Measurements from ENCODE around the gene KCNK13.
A peak's percentile ranks its signal among the peaks of the same experiment; 100 is the strongest.
"Not testable (repeated sequence)": the region's sequence is repeated elsewhere in the genome, so short reads cannot be mapped to it uniquely, and the experiment has no call there.

KCNK13 gene

DNA sequence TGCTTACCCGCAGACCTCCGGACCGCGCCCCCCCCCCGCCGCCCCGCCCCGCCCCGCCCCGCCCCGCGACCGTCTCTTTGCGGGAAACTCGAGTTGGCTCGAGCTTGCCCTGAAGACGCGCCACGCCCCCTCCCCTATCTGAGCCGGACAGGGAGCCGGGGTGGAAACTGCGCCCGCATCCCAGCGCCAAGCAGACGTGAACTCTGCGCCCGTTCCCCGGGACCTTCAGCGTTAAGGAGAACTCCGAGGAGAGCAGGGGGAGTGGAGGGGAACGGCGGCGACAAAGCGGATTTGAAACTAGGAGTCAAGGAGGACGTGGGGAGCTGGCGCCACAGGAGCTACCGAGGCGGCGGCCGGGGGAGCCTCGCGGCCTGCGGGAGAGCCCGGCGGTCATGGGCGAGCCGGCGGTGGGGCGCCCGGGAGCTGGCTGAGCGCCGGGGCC is at the start of gene KCNK13:
Gene KCNK13, plus strand, starts transcription at position 310 of the 442 bp plus-strand sequence. CDS start 212 bp downstream, outside the sequence.
- no peak for DNase-seq (ENCODE audit: extremely low spot score, insufficient read length, low read depth)
- FAIRE-seq, result no peak

DNA sequence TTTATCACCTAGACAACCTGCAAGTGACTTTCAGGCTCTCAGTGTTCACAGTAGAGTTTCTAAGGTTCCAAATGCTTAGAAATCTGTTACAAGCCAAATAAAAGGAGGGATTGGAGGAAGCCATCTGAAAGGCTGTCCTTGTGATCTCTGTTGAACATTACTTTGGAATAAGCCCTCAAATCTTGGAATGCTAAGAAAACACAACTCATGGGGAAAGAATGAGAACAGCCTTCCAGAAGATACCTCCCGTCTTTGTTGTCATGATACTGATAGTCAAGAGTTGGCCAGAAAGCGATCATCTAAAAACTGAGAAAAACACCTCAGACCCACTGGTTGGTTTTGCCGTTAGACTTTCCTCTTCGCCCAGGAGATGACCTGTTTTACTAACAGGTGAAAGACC is 44.4 kb upstream of the KCNK13 start:
- DNase-seq (ENCODE audit: extremely low spot score, insufficient read length, low read depth) (no peak), FAIRE-seq (no peak)

DNA sequence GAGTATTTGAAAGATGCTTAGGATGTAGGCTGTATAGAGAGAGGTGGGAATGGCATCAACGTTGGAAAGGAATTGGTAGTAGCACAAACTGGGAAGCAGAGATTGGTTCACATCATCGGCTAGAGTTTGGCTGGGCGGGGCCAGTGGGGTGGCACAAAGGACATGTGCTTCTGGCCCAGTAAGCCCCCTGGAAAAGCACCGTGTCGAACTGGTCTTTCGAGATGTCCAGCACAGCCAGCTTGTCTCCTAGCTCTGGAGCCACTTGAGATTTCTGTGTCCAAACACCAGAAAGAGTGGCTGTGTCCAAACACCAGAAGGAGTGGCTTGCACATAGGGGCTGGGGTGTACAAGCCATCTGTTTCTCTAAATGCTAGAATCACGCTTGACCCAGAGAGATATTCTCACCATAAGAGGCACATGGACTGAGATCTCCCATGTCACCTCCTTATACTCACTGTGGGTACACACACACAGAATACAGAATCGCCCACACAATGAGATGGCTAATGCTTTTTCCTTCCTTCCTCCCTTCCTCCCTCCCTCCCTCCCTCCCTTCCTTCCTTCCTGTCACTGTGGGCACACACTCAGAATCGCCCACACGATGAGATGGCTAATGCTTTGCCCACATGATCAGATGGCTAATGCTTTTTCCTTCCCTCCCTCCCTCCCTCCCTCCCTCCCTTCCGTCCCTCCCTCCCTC is 41.8 kb upstream of the KCNK13 start:
- DNase-seq (ENCODE audit: extremely low spot score, insufficient read length, low read depth), result no peak
- no peak for FAIRE-seq

DNA sequence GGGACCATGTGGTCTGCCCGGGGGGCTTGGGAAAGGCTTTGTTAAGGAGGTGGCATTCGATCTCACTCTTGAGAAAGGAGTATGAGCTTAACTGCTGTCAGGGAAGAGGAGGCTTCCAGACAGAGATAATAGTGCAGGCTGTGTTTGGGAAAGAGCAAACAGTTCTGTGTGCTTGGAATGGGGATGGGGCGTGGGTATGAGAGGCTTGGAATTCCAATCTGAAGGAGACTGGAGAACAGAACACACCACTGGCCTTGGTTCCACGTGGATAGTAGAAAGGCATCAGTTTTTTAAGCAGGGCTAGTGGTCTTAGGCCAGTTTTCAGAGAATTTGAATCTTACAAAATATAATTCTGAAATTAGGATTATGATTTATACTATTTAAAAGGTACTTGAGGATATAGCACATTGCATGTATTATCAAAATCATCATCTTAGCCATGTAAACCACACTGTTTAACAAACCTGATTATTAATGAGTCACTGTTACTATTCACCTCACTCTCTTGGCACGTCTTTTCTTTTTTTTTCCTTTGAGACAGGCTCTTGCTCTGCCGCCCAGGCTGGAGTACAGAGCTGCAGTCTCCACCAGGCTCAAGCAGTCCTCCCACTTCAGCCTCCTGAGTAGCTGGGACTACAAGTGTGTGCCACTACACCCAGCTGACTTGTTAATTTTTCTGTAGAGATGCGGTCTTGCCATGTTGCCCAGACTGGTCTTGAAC is 38.5 kb upstream of the KCNK13 start:
- DNase-seq (ENCODE audit: extremely low spot score, insufficient read length, low read depth) (no peak), FAIRE-seq (no peak)

DNA sequence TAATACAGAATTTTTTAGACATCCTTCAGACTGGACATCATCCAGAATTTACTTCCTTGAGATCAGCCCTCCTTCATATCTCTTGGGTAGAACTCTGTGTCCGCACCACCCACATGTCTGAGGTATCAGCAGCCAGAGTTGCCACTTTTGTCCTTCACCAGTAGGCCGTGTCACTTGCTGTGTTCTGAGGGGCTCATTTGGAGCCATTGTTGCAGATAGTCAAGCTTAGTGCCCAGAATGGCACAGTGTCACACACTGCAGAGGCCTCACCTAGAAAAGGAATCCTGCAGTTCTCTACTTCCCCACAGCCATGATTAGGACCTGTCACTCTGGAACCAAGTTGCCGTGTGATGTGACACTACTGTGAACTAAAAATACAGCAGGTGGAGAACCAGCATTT is 36.9 kb upstream of the KCNK13 start:
- FAIRE-seq (no peak), DNase-seq (ENCODE audit: extremely low spot score, insufficient read length, low read depth) (no peak)

- DNase-seq (ENCODE audit: extremely low spot score, insufficient read length, low read depth); FAIRE-seq: not testable (repeated sequence)
Measured at GRCh38 chr14:90026608-90027007, 35.2 kb upstream of the KCNK13 start.

- FAIRE-seq, result no peak
- DNase-seq (ENCODE audit: extremely low spot score, insufficient read length, low read depth), result no peak
Measured at GRCh38 chr14:90027842-90028241, 34.0 kb upstream of the KCNK13 start.

- DNase-seq (ENCODE audit: extremely low spot score, insufficient read length, low read depth) (no peak), FAIRE-seq (no peak)
Measured at GRCh38 chr14:90034156-90034555, 27.6 kb upstream of the KCNK13 start.

DNA sequence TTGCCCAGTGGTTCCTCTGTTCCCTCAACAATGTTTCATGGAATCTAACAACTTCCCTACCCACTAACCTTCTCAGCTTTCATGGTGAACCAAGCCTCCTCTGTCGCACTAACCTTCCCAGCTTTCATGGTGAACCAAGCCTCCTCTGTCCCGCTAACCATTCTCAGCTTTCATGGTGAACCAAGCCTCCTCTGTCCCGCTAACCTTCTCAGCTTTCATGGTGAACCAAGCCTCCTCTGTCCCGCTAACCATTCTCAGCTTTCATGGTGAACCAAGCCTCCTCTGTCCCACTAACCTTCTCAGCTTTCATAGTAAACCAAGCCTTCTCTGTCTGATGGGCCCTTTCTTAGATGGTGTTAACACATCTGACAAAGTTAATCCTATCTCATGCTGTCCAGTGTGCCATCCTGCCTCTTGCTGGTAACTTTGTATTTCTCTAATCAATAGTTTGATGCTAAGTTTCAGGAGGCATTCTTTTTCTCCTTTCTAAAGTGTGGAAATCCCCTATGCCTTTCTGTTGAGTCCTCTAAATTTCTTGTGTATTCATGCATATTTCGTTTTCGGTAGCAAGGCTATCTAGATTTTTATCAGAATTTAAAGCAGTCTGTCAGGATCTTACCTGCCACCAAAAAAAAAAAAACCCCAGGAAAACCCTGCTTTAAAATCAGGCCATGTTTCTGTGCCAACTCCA is 26.8 kb upstream of the KCNK13 start:
- DNase-seq (ENCODE audit: extremely low spot score, insufficient read length, low read depth) (no peak), FAIRE-seq (no peak)

DNA sequence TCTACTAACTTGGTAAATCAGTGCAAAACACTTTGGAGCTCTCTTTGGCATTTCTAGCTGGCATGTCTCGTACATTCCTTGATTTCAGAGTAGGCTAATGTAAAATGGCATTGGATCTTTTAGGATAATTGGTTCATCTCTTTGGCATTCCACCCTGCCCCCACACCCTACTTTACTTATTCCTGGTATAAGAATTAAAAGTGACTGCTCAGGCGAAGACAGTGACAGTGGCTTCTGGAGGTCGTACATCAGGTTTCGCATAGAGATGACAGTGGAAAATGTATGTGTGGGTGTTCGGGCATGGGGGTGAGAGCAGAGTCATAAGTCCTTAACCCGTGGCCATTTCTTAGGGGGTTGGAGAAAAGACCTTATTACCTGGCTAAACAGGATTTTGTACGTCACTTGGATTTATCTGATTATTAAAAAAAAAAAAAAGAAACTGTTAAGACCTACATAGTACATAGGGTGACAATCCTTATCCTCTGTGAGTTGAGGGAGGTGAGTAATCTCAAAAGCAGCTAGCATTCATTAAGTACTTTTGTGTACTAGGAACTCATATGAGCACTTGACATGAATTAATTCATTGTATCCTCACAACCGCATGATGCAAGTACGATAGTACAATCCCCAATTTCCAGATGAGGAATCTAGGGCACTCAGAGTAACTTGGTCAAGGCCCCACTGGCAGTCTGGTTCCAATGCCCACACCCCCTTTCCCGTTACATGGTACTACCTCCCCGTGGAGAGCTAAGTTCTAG is 22.4 kb upstream of the KCNK13 start:
- no peak for DNase-seq (ENCODE audit: extremely low spot score, insufficient read length, low read depth)
- FAIRE-seq, result no peak

DNA sequence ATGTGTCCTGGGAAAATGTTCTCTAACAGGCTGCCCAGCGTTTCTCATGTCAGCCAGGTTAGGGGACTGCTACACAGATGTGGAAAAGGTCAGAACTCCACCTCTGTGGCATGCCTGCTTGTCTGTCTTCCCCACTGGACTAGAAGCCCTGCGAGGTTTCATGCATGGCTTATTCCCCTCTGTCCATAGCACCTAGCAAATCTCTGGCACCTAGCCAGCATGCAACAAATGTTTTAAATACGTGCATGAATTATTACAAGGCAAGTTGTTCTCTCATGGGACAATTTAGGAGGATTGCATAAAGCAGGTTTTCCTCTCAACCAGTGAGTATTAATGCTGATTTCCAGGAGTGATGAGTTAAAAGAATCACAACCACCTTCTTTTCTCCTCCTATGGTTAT is 21.4 kb upstream of the KCNK13 start:
- DNase-seq (ENCODE audit: extremely low spot score, insufficient read length, low read depth) (no peak), FAIRE-seq (no peak)

DNA sequence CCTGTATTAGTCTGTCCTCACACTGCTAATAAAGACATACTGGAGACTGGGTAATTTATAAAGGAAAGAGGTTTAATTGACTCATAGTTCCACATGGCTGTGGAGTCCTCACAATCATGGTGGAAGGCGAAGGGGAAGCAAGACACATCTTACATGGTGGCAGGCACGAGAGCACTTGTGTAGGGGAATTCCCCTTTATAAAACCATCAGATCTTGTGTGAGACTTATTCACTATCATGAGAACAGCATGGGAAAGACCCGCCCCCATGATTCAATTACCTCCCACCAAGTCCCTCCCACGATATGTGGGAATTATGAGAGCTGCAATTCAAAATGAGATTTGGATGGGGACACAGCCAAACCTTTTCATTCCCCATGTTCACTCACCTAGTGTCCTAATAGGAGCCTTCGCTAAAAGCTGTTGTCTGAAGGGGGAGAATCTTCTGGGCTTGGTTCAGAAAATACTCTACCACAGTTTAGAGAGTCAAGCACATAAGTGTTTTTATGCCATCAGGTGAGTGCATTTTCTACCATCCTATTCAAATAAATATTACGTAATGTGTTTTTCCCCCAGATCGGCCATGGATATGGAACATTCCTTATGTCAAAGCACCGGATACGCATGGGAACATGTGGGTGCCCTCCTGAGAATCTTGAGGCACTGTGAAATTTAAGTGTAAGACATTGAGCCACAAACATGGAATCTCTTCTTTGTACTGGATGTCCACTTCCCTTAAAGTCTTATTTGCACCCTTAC is 19.1 kb upstream of the KCNK13 start:
- DNase-seq (ENCODE audit: extremely low spot score, insufficient read length, low read depth) (no peak), FAIRE-seq (no peak)

- no peak for DNase-seq (ENCODE audit: extremely low spot score, insufficient read length, low read depth)
- no peak for FAIRE-seq
Measured at GRCh38 chr14:90045616-90046015, 16.2 kb upstream of the KCNK13 start.

GRCh38 chr14:90049390-90049789 is 12.4 kb upstream of the KCNK13 start:
- no peak for FAIRE-seq
- DNase-seq (ENCODE audit: extremely low spot score, insufficient read length, low read depth), result no peak

DNA sequence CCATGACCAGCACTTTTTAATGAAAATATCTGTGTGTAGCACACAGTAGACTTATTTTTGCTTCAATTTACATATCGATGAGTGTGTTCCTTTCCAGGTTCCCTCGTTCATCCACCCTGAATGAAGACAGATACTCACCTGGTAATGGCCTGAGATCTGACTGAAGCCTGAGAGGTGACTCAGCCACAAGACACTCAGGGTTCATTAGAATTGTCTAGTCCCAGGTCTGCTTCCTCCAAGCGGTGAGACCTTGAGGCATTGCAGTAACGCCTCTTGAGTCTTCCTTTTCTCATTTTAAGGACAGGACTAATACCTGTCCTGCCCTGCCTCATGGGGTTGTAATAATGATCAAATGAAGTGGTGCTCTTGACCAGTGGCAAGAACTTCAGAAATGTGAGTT is 11.5 kb upstream of the KCNK13 start:
- DNase-seq (ENCODE audit: extremely low spot score, insufficient read length, low read depth) (no peak), FAIRE-seq (no peak)

DNA sequence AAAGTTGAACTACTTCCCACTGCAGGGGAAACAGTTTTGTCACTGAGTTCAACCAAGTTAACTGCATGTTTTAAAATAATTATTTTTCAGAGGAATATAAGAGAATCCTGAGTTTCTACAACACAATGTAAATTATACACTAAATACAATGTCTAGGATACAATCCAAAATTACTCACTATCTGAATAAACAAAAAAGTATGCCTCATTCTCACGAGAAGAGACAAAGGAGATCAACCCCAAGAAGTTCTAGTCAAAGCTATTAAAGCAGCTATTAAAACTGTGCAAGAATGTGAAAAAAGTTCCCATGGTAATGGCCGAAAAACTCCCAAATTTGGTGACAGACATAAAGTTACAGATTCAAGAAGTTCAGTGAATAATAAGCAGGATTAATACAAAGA is 8.8 kb upstream of the KCNK13 start:
- no peak for FAIRE-seq
- no peak for DNase-seq (ENCODE audit: extremely low spot score, insufficient read length, low read depth)

DNA sequence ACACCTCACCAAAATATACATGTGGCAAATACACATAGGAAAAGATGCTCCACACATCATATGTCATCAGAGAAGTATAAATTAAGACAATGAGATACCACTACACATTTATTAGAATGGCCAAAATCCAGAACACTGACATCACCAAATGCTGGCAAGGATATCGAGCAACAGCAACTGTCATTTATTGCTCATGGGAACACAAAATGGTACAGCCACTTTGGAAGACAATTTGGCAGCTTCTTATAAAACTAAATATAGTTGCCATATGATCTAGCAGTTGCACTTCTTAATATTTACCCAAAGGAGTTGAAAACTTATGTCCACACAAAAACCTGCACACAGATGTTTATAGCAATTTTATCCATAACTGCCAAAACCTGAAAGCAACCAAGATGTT is 7.0 kb upstream of the KCNK13 start:
- FAIRE-seq (no peak), DNase-seq (ENCODE audit: extremely low spot score, insufficient read length, low read depth) (no peak)

GRCh38 chr14:90056826-90057225 is 5.0 kb upstream of the KCNK13 start:
- DNase-seq (ENCODE audit: extremely low spot score, insufficient read length, low read depth) (no peak), FAIRE-seq (no peak)

DNA sequence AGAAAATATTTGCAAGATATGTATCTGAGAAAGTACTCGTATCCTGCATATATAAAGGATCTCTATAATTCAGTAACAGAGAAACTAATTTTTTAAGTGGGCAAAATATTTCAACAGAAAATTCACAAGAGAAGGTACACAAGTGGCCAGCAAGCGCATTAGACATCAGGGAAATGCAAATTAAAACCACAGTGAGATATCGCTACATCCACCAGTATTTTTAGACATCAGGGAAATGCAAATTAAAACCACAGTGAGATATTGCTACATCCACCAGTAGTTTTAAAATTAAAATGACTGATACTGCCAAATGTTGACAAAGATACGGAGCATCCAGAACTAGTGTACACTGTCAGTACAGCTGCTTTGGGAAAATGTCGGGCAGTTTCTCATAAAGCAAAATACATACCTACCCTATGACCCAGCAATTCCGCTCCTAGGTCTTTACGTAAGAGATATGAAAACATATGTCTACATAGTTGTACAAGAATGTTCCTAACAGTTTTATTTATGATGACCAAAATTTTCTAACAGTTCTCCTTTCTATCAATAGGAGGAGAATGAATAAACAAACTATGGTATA is 2.8 kb upstream of the KCNK13 start:
- no peak for DNase-seq (ENCODE audit: extremely low spot score, insufficient read length, low read depth)
- FAIRE-seq, result peak; percentile 62

All from GM18507 (cell line).